Spinal cord (tissue), 10 donors: ENCODE results near the gene GALR1. TPM values are rescaled to one million over a fixed set of nuclear protein-coding genes. Genes with fewer than 3 reads are reported as not detected.
A peak's percentile ranks its signal among the peaks of the same experiment; 100 is the strongest.
"Not testable (repeated sequence)": the region's sequence is repeated elsewhere in the genome, so short reads cannot be mapped to it uniquely, and the experiment has no call there.

Experiments
- DNase-seq, 6 donors: peaks; one replicate each; pipeline versions ENCODE4 v3.0.0 to v3.0.0-alpha.2; 2013 to 2015; ENCODE audit warnings: low spot score in 6 of 6, low read depth in 4 of 6
- H3K27ac ChIP-seq: one replicate; pipeline ENCODE4 v1.5.1; 2013; ENCODE audit warnings: low read depth, low read length, control low read depth
- H3K27me3 ChIP-seq: one replicate; pipeline ENCODE4 v1.6.1; 2013; ENCODE audit warnings: low read length; ENCODE audit not compliant: control insufficient read depth, insufficient read depth
- H3K36me3 ChIP-seq: one replicate; pipeline ENCODE4 v1.6.1; 2013; ENCODE audit warnings: low read length; ENCODE audit not compliant: control insufficient read depth, insufficient read depth
- H3K4me1 ChIP-seq: one replicate; pipeline ENCODE4 v1.6.1; 2013; ENCODE audit warnings: low read length; ENCODE audit not compliant: control insufficient read depth, insufficient read depth
- H3K4me3 ChIP-seq: one replicate; pipeline ENCODE4 v1.5.1; 2013; ENCODE audit warnings: low read depth, low read length, control low read depth
- H3K9me3 ChIP-seq: one replicate; pipeline ENCODE4 v1.6.1; 2013; ENCODE audit warnings: low read length; ENCODE audit not compliant: control insufficient read depth, insufficient read depth
- WGBS: methylation state at CpG from one replicate; pipeline ENCODE4 v1.1.5; 2013; ENCODE audit warnings: missing lambda C conversion rate; ENCODE audit not compliant: insufficient coverage; 5-methylcytosine and 5-hydroxymethylcytosine counted together
- polyA plus RNA-seq, 2 donors: library from polyadenylated mRNA; unstranded; fragments of 120-200 nt; gene quantifications; one replicate each; pipeline ENCODE4 v1.2.1, GENCODE V29; 2013; ENCODE audit not compliant: insufficient read length in 2 of 2
- total RNA-seq, 2 donors: library from RNA; depleted of rRNA in 1 of 2; stranded (reverse); fragments of 120-200 nt in 1 of 2; fragments of >200 nt in 1 of 2; gene quantifications; one replicate each; pipeline versions ENCODE4 v1.2.3 to v1.2.4, GENCODE V29; 2013 to 2014
- donor health status: healthy.

Gene GALR1
- total and polyA plus RNA-seq, 4 donors, result 0.72 to 3.2 (median 1.9) TPM

DNA sequence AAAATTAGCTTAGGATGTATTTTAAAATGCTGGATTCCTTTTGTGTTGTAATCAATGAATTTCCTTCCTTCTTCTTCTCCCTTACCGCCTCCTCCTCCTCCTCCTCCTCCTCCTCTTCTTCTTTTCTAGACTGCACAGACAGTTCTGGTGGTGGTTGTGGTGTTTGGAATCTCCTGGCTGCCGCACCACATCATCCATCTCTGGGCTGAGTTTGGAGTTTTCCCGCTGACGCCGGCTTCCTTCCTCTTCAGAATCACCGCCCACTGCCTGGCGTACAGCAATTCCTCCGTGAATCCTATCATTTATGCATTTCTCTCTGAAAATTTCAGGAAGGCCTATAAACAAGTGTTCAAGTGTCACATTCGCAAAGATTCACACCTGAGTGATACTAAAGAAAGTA, 18.8 kb downstream of the GALR1 start:
- WGBS, result 90% methylated on average over 6 of the region's 9 CpGs
- Histone ChIP-seq H3K27me3 (no peaks in the 10 kb centered on the region), H3K4me1 (no peaks in the 10 kb centered on the region)

DNA sequence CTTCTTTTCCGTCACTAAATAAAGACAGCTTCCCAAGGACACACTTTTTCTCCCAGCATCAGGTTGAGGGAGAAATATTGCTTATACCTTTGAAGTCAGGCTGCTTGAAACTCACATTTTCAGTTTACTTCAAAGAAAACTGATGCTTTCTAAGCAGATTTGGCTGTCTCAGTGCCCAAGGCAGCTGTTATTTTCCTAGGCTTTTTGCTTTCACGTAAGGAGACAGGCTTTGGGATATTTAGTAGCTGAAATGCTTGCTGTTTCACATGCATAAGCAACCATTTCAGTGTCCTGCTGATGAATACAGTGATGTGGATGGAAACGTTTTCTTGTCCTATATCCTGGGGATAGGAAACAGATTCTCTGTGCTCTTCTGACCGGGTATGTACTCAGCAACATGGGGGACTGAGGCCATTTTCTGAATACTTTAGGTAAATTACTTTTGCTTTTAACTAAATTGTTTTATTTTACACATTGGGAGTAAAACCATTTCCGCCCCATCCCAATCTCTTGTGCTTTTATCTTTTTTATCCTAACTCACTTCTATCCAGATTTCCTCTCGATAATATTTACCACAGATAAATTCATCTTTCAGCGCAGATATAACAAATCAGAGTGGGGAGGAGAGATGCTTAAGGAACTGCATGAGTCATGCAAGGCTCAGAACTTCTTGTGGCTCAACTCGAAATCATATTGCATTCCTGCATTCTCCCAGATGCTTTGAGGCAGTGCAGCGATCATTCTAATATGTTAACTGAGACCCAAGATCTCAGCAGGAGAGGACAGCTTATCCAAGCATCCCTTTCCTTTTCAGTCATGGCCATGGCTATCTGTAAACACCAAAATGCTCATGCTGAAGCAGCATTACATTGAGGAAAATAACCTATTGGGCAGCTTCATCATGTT, 22.2 kb downstream of the GALR1 start:
- H3K9me3 ChIP-seq, result no peaks in the 10 kb centered on the region
- H3K36me3 ChIP-seq, result no peaks in the 10 kb centered on the region
- no peak overlapping the region for H3K27ac ChIP-seq
- peak in 1 of 6 donors; percentile 56 for DNase-seq
- WGBS, result 39% methylated on average over 3 of the region's 9 CpGs
- H3K4me1 ChIP-seq, result no peaks in the 10 kb centered on the region
- no peaks in the 10 kb centered on the region for H3K27me3 ChIP-seq
- H3K4me3 ChIP-seq, result no peak overlapping the region

More for the DNA sequence above, 18.8 kb downstream of the GALR1 start:
- Histone ChIP-seq H3K36me3 (no peaks in the 10 kb centered on the region), H3K4me3 (no peak overlapping the region), H3K27ac (no peak overlapping the region), H3K9me3 (no peaks in the 10 kb centered on the region)
- no peak for DNase-seq

DNA sequence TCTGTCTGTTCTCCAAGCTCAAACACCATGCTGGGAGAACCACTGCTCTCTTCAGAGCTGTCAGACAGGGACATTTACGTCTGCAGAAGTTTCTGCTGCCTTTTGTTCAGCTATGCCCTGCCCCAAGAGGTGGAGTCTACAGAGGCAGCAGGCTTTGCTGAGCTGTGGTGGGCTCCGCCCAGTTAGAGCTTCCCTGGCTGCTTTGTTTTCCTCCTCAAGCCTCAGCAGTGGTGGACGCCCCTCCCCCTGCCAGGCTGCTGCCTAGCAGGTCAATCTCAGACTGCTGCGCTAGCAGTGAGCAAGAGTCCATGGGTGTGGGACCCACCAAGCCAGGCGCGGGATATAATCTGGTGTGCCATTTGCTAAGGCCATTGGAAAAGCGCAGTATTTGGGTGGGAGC, 41.2 kb downstream of the GALR1 start:
- H3K9me3 ChIP-seq, H3K4me1 ChIP-seq, H3K36me3 ChIP-seq, DNase-seq, H3K27me3 ChIP-seq, H3K27ac ChIP-seq, H3K4me3 ChIP-seq: not testable (repeated sequence)
- WGBS, result 61% methylated on average over 6 of the region's 7 CpGs

DNA sequence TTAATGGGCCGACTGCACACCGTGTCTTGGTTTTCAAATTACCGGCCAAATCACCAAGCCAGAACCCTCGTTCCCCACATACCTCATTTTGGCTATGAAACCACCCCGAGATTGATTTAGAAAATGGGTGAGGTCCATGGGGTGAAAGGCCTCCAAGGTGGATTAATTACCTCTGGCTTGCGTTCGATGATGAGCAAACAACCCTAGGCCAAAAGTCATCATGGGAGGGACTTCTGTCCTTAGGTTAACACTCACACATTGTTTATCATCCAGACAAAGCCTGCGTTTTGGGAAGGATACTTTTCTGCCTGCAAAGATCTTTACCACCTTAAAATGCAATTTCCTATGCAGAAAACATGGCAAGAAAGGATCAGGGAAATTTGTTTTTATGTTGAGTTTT, 48.5 kb downstream of the GALR1 start:
- no peaks in the 10 kb centered on the region for H3K9me3 ChIP-seq
- no peaks in the 10 kb centered on the region for H3K36me3 ChIP-seq
- DNase-seq, result no peak
- H3K27ac ChIP-seq, result no peak overlapping the region
- no peaks in the 10 kb centered on the region for H3K4me1 ChIP-seq
- H3K27me3 ChIP-seq, result no peaks in the 10 kb centered on the region
- WGBS, result no CpG with 5 or more reads among the region's 8 CpGs
- no peak overlapping the region for H3K4me3 ChIP-seq

DNA sequence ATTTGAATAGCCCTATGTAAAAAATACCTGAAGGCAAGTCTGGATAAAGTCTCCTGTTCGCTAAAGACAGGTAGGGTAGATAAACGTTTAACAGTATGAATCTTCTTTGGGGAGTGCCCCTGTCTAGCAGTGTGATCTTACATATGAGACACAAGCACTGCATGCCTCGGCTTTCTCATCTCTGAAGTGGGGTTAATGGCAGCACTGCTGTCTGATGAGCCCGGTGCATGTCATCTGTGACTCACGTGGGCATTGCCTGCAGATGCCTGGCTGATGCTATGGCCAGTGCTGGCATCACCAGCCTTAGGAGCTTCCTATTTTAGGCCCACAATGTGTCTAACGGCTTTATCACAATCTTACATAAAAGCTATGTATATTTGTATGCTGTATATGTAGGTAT, 50.1 kb downstream of the GALR1 start:
- Histone ChIP-seq H3K9me3 (no peaks in the 10 kb centered on the region), H3K36me3 (no peaks in the 10 kb centered on the region), H3K4me3 (no peak overlapping the region), H3K4me1 (no peaks in the 10 kb centered on the region), H3K27me3 (no peaks in the 10 kb centered on the region), H3K27ac (no peak overlapping the region)
- 80% methylated on average over 5 of the region's 6 CpGs for WGBS
- DNase-seq, result no peak

DNA sequence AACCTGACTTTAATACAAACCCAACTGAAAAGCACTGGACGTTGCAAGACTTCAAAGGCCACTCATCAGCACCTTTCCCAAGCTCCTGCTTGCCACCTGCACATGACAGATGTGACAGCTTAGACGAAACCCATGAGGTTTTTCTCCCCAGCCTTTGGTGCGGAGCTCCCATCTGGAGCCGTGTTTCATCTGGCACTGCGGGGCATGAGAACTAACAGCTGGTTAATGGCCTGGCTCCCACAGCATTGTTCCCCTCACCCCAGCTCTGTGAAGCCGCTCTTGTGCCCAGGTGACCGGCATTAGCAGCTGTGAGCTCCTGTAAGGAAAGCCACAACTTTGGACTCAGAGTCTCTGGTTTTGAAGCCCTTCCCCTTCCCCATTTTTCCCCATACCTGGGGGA, 50.9 kb downstream of the GALR1 start:
- Histone ChIP-seq H3K27ac (no peak overlapping the region), H3K27me3 (no peaks in the 10 kb centered on the region), H3K36me3 (no peaks in the 10 kb centered on the region), H3K4me3 (no peak overlapping the region), H3K4me1 (no peaks in the 10 kb centered on the region), H3K9me3 (no peaks in the 10 kb centered on the region)
- WGBS, result 77% methylated on average over 6 of the region's 7 CpGs
- no peak for DNase-seq

DNA sequence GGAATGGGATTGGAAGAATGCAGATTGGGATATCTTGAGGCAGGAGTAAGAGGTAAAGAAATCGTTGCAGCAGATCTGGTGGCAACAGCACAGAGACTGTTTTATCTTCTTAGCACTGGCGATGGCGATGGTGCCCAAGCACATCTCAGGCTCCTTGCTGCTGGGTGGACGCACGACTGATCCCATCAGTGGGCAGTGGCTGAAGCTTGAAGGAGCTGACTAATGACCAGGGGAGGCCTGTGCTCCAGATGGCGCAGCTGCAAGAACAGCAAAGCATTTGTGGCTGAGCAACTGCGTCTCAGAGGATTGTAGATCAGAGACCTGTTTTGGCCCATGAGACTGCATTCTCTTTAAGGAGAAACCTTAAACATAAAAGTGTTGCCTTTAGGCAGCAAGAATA, 54.6 kb downstream of the GALR1 start:
- H3K9me3 ChIP-seq, result no peaks in the 10 kb centered on the region
- H3K4me1 ChIP-seq, result no peaks in the 10 kb centered on the region
- 77% methylated on average over 7 of the region's 7 CpGs for WGBS
- no peak for DNase-seq
- no peak overlapping the region for H3K27ac ChIP-seq
- no peak overlapping the region for H3K4me3 ChIP-seq
- H3K27me3 ChIP-seq, result no peaks in the 10 kb centered on the region
- H3K36me3 ChIP-seq, result no peaks in the 10 kb centered on the region

DNA sequence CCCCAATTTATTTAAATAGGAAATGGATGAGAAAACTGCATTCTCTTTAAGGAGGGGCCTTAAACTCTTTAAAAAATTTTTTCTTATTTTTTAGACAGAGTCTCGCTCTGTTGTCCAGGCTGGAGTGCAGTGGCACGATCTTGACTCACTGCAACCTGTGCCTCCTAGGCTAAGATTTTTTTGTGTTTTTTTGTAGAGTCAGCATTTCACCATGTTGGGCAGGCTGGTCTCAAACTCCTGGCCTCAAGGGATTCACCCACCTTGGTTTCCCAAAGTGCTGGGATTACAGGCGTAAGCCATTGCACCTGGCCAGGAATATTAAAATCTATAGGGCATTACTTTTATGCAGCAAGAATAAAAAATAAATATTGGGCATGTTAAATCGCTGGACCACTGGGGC, 56.0 kb downstream of the GALR1 start:
- no peak for DNase-seq
- 100% methylated on average over 2 of the region's 4 CpGs for WGBS
- Histone ChIP-seq H3K4me1 (no peaks in the 10 kb centered on the region), H3K4me3 (no peak overlapping the region), H3K36me3 (no peaks in the 10 kb centered on the region), H3K27ac (no peak overlapping the region), H3K27me3 (no peaks in the 10 kb centered on the region), H3K9me3 (no peaks in the 10 kb centered on the region)

DNA sequence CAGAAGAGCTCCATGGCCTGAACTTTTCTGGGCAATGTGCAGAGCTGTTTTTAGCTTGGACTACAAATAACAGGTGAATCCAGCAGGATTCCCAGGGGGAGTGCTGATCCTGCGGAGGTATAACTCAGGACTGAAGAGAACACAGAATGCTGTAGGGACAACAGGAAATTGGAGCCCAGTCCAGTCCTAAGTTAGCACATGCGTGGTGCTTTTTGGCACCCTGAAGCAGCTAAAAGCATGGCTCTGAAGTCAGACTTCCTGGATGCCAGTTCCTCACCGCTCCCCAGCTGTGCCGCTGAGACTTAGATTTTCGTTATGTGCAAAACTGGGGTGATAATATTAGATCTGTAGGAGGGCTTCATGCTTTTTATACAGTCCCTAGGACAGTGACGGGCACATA, 58.6 kb downstream of the GALR1 start:
- 85% methylated on average over 3 of the region's 6 CpGs for WGBS

DNA sequence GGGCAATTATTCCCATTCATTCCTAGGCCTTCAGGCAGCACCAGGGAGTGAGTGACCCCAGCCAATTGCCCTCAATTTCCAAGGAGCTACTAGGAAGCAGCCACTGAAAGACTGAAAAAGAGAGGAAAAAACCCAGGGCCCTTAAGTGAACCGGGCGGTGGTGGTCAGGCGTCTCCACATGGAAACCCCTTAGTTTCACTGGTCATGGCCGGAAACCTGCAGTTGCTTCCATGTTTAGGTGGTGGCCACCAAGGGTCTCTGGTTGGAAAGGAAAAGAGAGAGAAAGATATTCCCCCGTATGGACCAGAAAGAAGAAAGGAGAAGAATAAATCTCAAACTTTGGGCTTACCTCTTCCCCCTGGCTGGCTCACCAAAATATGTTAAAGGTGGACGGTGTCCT, 64.9 kb downstream of the GALR1 start:
- H3K27ac ChIP-seq, result no peak overlapping the region
- DNase-seq, result no peak
- no peaks in the 10 kb centered on the region for H3K9me3 ChIP-seq
- H3K27me3 ChIP-seq, result no peaks in the 10 kb centered on the region
- 62% methylated on average over 3 of the region's 6 CpGs for WGBS
- no peaks in the 10 kb centered on the region for H3K4me1 ChIP-seq
- H3K4me3 ChIP-seq, result no peak overlapping the region
- H3K36me3 ChIP-seq, result no peaks in the 10 kb centered on the region

More for the DNA sequence above, 58.6 kb downstream of the GALR1 start:
- Histone ChIP-seq H3K4me1 (no peaks in the 10 kb centered on the region), H3K27me3 (no peaks in the 10 kb centered on the region), H3K9me3 (no peaks in the 10 kb centered on the region), H3K4me3 (no peak overlapping the region), H3K27ac (no peak overlapping the region), H3K36me3 (no peaks in the 10 kb centered on the region)
- DNase-seq, result no peak
